ENCODE data around the gene TCF19. TPM values are rescaled to one million over a fixed set of nuclear protein-coding genes. Genes with fewer than 3 reads are reported as not detected.

Gene TCF19
- total RNA-seq, 3 donors from 2014 or later = 2.3 to 8.5 (median 6.1) TPM

- Histone ChIP-seq H3K9me3 (no peaks in the 10 kb centered on the region), H3K4me1 (no peaks in the 10 kb centered on the region), H3K4me3 (no peak overlapping the region), H3K36me3 (no peaks in the 10 kb centered on the region), H3K27me3 (no peaks in the 10 kb centered on the region), H3K27ac (no peak overlapping the region)
- DNase-seq (ENCODE audit: low spot score in 2 of 2) = no peak
- intact Hi-C loops (cut with DNase I; ENCODE audit: low total_unique reads) = no loop called here
- no peak for TF ChIP-seq POLR2A (IDR thresholded peaks at IDR 0.05)
- TF ChIP-seq POLR2AphosphoS5 (IDR thresholded peaks at IDR 0.05) = no peak
- TF ChIP-seq CTCF (IDR thresholded peaks at IDR 0.05) = no peak
Observed at GRCh38 chr6:31170987-31171671, 12.7 kb downstream of the TCF19 start.

- Histone ChIP-seq H3K9me3 (no peaks in the 10 kb centered on the region), H3K4me3 (no peak overlapping the region), H3K27me3 (no peaks in the 10 kb centered on the region), H3K27ac (no peak overlapping the region), H3K4me1 (no peaks in the 10 kb centered on the region), H3K36me3 (no peaks in the 10 kb centered on the region)
- DNase-seq (ENCODE audit: low spot score in 2 of 2) = no peak
- intact Hi-C loops (cut with DNase I; ENCODE audit: low total_unique reads) = no loop called here
- no peak for TF ChIP-seq POLR2A (IDR thresholded peaks at IDR 0.05)
- no peak for TF ChIP-seq CTCF (IDR thresholded peaks at IDR 0.05)
Observed at GRCh38 chr6:31171931-31172905, 13.8 kb downstream of the TCF19 start.

- Histone ChIP-seq H3K4me1 (no peaks in the 10 kb centered on the region), H3K27me3 (no peaks in the 10 kb centered on the region), H3K9me3 (no peaks in the 10 kb centered on the region), H3K36me3 (no peaks in the 10 kb centered on the region), H3K4me3 (no peak overlapping the region), H3K27ac (no peak overlapping the region)
- intact Hi-C loops (cut with DNase I; ENCODE audit: low total_unique reads) = no loop called here
- no peak for DNase-seq (ENCODE audit: low spot score in 2 of 2)
- no peak for TF ChIP-seq POLR2A (IDR thresholded peaks at IDR 0.05)
- TF ChIP-seq POLR2AphosphoS5 (IDR thresholded peaks at IDR 0.05) = no peak
- no peak for TF ChIP-seq CTCF (IDR thresholded peaks at IDR 0.05)
Observed at GRCh38 chr6:31172973-31173384, 14.6 kb downstream of the TCF19 start.

GRCh38 chr6:31173406-31173805 is 15.0 kb downstream of the TCF19 start:
- Histone ChIP-seq H3K4me3 (no peak overlapping the region), H3K27me3 (no peaks in the 10 kb centered on the region), H3K27ac (no peak overlapping the region), H3K4me1 (no peaks in the 10 kb centered on the region), H3K9me3 (no peaks in the 10 kb centered on the region), H3K36me3 (no peaks in the 10 kb centered on the region)
- DNase-seq (ENCODE audit: low spot score in 2 of 2) = no peak
- TF ChIP-seq POLR2AphosphoS5 (IDR thresholded peaks at IDR 0.05) (no peak), POLR2A (IDR thresholded peaks at IDR 0.05) (no peak), CTCF (IDR thresholded peaks at IDR 0.05) (no peak)
- intact Hi-C loops (cut with DNase I; ENCODE audit: low total_unique reads) = no loop called here

- TF ChIP-seq POLR2A (IDR thresholded peaks at IDR 0.05) (no peak), CTCF (IDR thresholded peaks at IDR 0.05) (no peak), POLR2AphosphoS5 (IDR thresholded peaks at IDR 0.05) (no peak)
- Histone ChIP-seq H3K36me3 (no peaks in the 10 kb centered on the region), H3K27ac (no peak overlapping the region), H3K4me3 (no peak overlapping the region), H3K27me3 (no peaks in the 10 kb centered on the region), H3K9me3 (no peaks in the 10 kb centered on the region), H3K4me1 (no peaks in the 10 kb centered on the region)
- DNase-seq (ENCODE audit: low spot score in 2 of 2) = no peak
- intact Hi-C loops (cut with DNase I; ENCODE audit: low total_unique reads) = no loop called here
Observed at GRCh38 chr6:31174378-31174777, 16.0 kb downstream of the TCF19 start.
